PFSK-1 (cell line): ENCODE results near the gene SLC4A1.

Source experiments
- FOXP2 ChIP-seq: optimal IDR thresholded peaks from 2 replicates; pipeline ENCODE3; 2011; ENCODE audit warnings: borderline replicate concordance, control low read depth, inconsistent platforms; ENCODE audit not compliant: insufficient read depth; ENCODE audit errors: extremely low read length, extremely low read depth
- POLR2AphosphoS5 ChIP-seq: IDR thresholded peaks from 2 replicates; pipeline ENCODE4 v1.6.1; 2012; ENCODE audit warnings: low read depth, mild to moderate bottlenecking, control low read depth, low read length, moderate library complexity
- SIN3A ChIP-seq: IDR thresholded peaks from 2 replicates; pipeline ENCODE4 v1.6.1; 2012; ENCODE audit warnings: mild to moderate bottlenecking, low read length, moderate library complexity, borderline replicate concordance; ENCODE audit not compliant: insufficient read depth
- TAF1 ChIP-seq: IDR thresholded peaks from 2 replicates; pipeline ENCODE4 v1.6.1; 2012; ENCODE audit warnings: low read length, control low read depth, borderline replicate concordance; ENCODE audit not compliant: insufficient read depth
- TF ChIP-seq, protein P1 (sequence below), 2 experiments: IDR thresholded peaks; 2 replicates each; pipeline versions ENCODE4 v1.6.1 to v1.8.0; 2011 to 2012; ENCODE audit warnings: low read depth in 2 of 2, low read length in 2 of 2, control low read depth in 1 of 2, inconsistent platforms in 1 of 2, mild to moderate bottlenecking in 1 of 2, moderate library complexity in 1 of 2; ENCODE audit not compliant: insufficient read depth in 1 of 2

Gene SLC4A1

GRCh38 chr17:44272954-44273353 is 5.0 kb upstream of the SLC4A1 start:
- TF ChIP-seq FOXP2 (no peak), TAF1 (no peak), POLR2AphosphoS5 (no peak), SIN3A (no peak)
- TF ChIP-seq, protein P1, sequence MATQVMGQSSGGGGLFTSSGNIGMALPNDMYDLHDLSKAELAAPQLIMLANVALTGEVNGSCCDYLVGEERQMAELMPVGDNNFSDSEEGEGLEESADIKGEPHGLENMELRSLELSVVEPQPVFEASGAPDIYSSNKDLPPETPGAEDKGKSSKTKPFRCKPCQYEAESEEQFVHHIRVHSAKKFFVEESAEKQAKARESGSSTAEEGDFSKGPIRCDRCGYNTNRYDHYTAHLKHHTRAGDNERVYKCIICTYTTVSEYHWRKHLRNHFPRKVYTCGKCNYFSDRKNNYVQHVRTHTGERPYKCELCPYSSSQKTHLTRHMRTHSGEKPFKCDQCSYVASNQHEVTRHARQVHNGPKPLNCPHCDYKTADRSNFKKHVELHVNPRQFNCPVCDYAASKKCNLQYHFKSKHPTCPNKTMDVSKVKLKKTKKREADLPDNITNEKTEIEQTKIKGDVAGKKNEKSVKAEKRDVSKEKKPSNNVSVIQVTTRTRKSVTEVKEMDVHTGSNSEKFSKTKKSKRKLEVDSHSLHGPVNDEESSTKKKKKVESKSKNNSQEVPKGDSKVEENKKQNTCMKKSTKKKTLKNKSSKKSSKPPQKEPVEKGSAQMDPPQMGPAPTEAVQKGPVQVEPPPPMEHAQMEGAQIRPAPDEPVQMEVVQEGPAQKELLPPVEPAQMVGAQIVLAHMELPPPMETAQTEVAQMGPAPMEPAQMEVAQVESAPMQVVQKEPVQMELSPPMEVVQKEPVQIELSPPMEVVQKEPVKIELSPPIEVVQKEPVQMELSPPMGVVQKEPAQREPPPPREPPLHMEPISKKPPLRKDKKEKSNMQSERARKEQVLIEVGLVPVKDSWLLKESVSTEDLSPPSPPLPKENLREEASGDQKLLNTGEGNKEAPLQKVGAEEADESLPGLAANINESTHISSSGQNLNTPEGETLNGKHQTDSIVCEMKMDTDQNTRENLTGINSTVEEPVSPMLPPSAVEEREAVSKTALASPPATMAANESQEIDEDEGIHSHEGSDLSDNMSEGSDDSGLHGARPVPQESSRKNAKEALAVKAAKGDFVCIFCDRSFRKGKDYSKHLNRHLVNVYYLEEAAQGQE (IDR thresholded peaks at IDR 0.05; ENCODE audit: insufficient read depth in 1 of 2, low read depth in 2 of 2, low read length in 2 of 2), result no peak

DNA sequence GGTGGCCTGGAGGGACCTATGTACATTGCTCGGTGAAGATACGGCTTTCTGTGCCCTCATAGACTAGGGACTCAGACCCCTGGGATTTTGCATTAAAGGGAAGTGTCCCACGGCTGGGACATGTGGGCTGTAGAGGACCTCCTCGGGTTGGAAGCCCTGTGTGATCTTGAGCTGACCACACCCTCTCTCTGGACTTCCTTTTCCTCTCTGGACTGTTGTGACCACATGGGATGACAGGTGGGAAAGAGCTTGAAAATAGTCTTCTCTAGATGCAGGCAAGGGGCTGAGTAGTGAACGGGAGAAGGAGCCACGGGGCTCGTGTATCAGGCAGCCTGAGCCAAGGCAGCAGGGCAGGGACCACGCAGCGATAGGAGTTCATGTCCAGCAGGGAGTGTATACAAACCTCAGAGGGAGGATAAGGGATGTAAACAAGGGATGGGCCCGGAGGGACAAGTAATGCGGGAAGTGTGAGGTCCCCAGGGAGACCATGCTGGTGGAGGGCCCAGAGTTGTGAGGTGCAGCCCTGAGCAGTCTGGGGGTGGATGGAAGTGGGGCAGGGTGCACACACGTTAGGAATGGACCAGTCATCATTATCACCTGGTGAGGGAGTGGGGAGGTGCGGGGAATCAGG is 4.5 kb upstream of the SLC4A1 start:
- TF ChIP-seq POLR2AphosphoS5 (no peak), TAF1 (no peak), SIN3A (no peak), FOXP2 (no peak)
- TF ChIP-seq, protein P1 (IDR thresholded peaks at IDR 0.05; ENCODE audit: insufficient read depth in 1 of 2, low read depth in 2 of 2, low read length in 2 of 2), result no peak

- TF ChIP-seq SIN3A (no peak), FOXP2 (no peak), POLR2AphosphoS5 (no peak), TAF1 (no peak)
- TF ChIP-seq, protein P1 (IDR thresholded peaks at IDR 0.05; ENCODE audit: insufficient read depth in 1 of 2, low read depth in 2 of 2, low read length in 2 of 2), result no peak
Observed at GRCh38 chr17:44269535-44270240, 1.8 kb upstream of the SLC4A1 start.

GRCh38 chr17:44268709-44269534 is 987 bp upstream of the SLC4A1 start:
- TF ChIP-seq, protein P1 (IDR thresholded peaks at IDR 0.05; ENCODE audit: insufficient read depth in 1 of 2, low read depth in 2 of 2, low read length in 2 of 2), result no peak
- TF ChIP-seq FOXP2, result no peak
- no peak for TF ChIP-seq TAF1
- TF ChIP-seq POLR2AphosphoS5, result no peak
- no peak for TF ChIP-seq SIN3A
